SK-N-SH treated with all-trans-retinoic acid at 6 μM for 48 hours (cell line): ENCODE results near the gene ACTN1.

ENCODE experiments used
- ATAC-seq: fragments of 200-7000 bp; cut with Tn5 transposase; 3 replicates; pipeline ENCODE4 v1.9.1; 2020; ENCODE audit warnings: mild to moderate bottlenecking, moderate library complexity
- ARNTL ChIP-seq: fragments of 450-650 bp; formaldehyde crosslinking; IDR thresholded peaks from 2 replicates; pipeline ENCODE4 v1.5.0; 2020; ENCODE audit warnings: low read depth, mild to moderate bottlenecking, moderate library complexity, borderline replicate concordance
- CSDC2 ChIP-seq: fragments of 250-450 bp; sonication (Bioruptor Pico); IDR thresholded peaks from 2 replicates; pipeline ENCODE4 v1.5.0; 2020; ENCODE audit warnings: mild to moderate bottlenecking, moderate library complexity
- ESRRG ChIP-seq: fragments of 250-450 bp; sonication (Bioruptor Pico); IDR thresholded peaks from 2 replicates; pipeline ENCODE4 v1.6.1; 2021; ENCODE audit warnings: mild to moderate bottlenecking
- ISL1 ChIP-seq: fragments of 250-450 bp; sonication (Bioruptor Pico); IDR thresholded peaks from 2 replicates; pipeline ENCODE4 v2.1.2; 2022; ENCODE audit warnings: mild to moderate bottlenecking, moderate library complexity
- PPARA ChIP-seq: fragments of 250-450 bp; sonication (Bioruptor Pico); IDR thresholded peaks from 2 replicates; pipeline ENCODE4 v1.5.0; 2020; ENCODE audit warnings: mild to moderate bottlenecking, borderline replicate concordance
- RARB ChIP-seq: fragments of 250-450 bp; sonication (Bioruptor Pico); IDR thresholded peaks from 2 replicates; pipeline ENCODE4 v1.8.0; 2021; ENCODE audit warnings: mild to moderate bottlenecking, moderate library complexity
- SNAI2 ChIP-seq: fragments of 250-450 bp; sonication (Bioruptor Pico); IDR thresholded peaks from 2 replicates; pipeline ENCODE4 v1.5.0; 2020; ENCODE audit warnings: mild to moderate bottlenecking, moderate library complexity
- TCF4 ChIP-seq: fragments of 250-450 bp; sonication (Bioruptor Pico); IDR thresholded peaks from 2 replicates; pipeline ENCODE4 v1.8.0; 2021; ENCODE audit warnings: mild to moderate bottlenecking, moderate library complexity, borderline replicate concordance
- TOX ChIP-seq: fragments of 250-450 bp; sonication (Bioruptor Pico); IDR thresholded peaks from 2 replicates; pipeline ENCODE4 v1.8.0; 2021; ENCODE audit warnings: mild to moderate bottlenecking, moderate library complexity, borderline replicate concordance
- ZFP3 ChIP-seq: fragments of 250-450 bp; sonication (Bioruptor Pico); IDR thresholded peaks from 2 replicates; pipeline ENCODE4 v1.5.0; 2020; ENCODE audit warnings: mild to moderate bottlenecking, moderate library complexity
- ZNF565 ChIP-seq: fragments of 450-650 bp; formaldehyde crosslinking; conservative IDR thresholded peaks from 2 replicates; pipeline ENCODE4 v1.5.0; 2020; ENCODE audit warnings: low read depth, mild to moderate bottlenecking, moderate library complexity
- ZNF70 ChIP-seq: fragments of 450-650 bp; formaldehyde crosslinking; IDR thresholded peaks from 2 replicates; pipeline ENCODE4 v1.5.0; 2020; ENCODE audit warnings: mild to moderate bottlenecking, moderate library complexity
- ZNF8 ChIP-seq: fragments of 450-650 bp; formaldehyde crosslinking; IDR thresholded peaks from 2 replicates; pipeline ENCODE4 v1.5.0; 2020; ENCODE audit warnings: mild to moderate bottlenecking, moderate library complexity
- TF ChIP-seq, protein P1 (sequence below): fragments of 250-450 bp; sonication (Bioruptor Pico); IDR thresholded peaks from 2 replicates; pipeline ENCODE4 v1.8.0; 2021; ENCODE audit warnings: low read depth, mild to moderate bottlenecking, moderate library complexity, borderline replicate concordance
- TF ChIP-seq, protein P2 (sequence below): fragments of 250-450 bp; sonication (Bioruptor Pico); IDR thresholded peaks from 2 replicates; pipeline ENCODE4 v1.5.1; 2021; ENCODE audit warnings: mild to moderate bottlenecking, moderate library complexity
- TF ChIP-seq, protein P3 (sequence below): fragments of 250-450 bp; sonication (Bioruptor Pico); IDR thresholded peaks from 2 replicates; pipeline ENCODE4 v1.8.0; 2020; ENCODE audit warnings: mild to moderate bottlenecking, moderate library complexity, borderline replicate concordance
- TF ChIP-seq, protein P4 (sequence below): fragments of 250-450 bp; sonication (Bioruptor Pico); IDR thresholded peaks from 2 replicates; pipeline ENCODE4 v1.5.0; 2020; ENCODE audit warnings: mild to moderate bottlenecking, moderate library complexity
- TF ChIP-seq, protein P5 (sequence below): fragments of 250-450 bp; sonication (Bioruptor Pico); IDR thresholded peaks from 2 replicates; pipeline ENCODE4 v1.5.1; 2020; ENCODE audit warnings: low read depth, mild to moderate bottlenecking, moderate library complexity

ACTN1 gene

DNA sequence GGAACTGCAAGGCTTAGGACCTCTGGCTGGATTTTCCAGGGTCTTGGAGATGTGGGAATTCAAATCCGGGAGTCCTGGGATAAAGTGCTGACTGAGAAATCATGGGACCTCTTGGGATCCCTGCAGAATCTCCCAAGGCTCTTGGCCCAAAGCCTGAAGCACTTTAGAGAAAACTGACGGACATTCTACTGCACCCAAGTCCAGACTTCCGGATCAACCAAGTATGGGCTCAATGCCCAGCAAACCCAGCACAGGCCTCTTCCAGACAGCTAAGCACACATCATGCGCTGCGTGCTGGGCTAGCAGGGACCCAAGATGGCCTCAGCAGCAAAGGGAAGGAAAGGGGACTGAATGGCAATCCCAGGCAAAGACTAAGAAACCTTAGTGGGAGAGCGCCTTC, 85.0 kb downstream of the ACTN1 start:
- TF ChIP-seq TOX (CRISPR knock-in tag) (no peak), CSDC2 (CRISPR knock-in tag) (no peak), ARNTL (CRISPR knock-in tag) (no peak)
- TF ChIP-seq, protein P1, sequence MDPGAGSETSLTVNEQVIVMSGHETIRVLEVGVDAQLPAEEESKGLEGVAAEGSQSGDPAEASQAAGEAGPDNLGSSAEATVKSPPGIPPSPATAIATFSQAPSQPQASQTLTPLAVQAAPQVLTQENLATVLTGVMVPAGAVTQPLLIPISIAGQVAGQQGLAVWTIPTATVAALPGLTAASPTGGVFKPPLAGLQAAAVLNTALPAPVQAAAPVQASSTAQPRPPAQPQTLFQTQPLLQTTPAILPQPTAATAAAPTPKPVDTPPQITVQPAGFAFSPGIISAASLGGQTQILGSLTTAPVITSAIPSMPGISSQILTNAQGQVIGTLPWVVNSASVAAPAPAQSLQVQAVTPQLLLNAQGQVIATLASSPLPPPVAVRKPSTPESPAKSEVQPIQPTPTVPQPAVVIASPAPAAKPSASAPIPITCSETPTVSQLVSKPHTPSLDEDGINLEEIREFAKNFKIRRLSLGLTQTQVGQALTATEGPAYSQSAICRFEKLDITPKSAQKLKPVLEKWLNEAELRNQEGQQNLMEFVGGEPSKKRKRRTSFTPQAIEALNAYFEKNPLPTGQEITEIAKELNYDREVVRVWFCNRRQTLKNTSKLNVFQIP (CRISPR knock-in tag): no peak
- TF ChIP-seq, protein P2, sequence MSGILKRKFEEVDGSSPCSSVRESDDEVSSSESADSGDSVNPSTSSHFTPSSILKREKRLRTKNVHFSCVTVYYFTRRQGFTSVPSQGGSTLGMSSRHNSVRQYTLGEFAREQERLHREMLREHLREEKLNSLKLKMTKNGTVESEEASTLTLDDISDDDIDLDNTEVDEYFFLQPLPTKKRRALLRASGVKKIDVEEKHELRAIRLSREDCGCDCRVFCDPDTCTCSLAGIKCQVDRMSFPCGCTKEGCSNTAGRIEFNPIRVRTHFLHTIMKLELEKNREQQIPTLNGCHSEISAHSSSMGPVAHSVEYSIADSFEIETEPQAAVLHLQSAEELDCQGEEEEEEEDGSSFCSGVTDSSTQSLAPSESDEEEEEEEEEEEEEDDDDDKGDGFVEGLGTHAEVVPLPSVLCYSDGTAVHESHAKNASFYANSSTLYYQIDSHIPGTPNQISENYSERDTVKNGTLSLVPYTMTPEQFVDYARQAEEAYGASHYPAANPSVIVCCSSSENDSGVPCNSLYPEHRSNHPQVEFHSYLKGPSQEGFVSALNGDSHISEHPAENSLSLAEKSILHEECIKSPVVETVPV (CRISPR knock-in tag): no peak
- TF ChIP-seq, all 23 proteins: peak for 0
- no peak for ATAC-seq

DNA sequence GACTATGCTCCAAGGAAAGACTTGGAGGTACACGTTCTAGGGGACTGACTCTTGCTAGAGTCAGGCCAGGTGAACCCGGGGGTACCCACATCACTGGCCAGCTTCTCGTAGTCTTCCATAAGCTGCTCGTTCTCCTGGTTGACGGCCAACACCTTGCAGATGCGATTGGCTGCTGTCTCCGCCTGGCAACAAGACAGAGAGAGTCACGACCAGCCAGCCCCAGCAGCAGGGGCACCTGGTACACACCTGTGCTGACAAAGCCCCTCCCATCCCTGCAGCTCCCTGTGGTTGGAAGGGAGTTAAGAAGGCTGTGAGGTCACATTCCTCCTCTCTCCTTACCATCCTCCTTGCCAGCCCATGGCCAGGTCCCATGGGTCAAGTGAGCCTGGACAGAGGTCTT, 85.5 kb downstream of the ACTN1 start:
- no peak for TF ChIP-seq ESRRG
- TF ChIP-seq ARNTL (CRISPR knock-in tag): no peak
- TF ChIP-seq ZNF8 (CRISPR knock-in tag): no peak
- TF ChIP-seq, protein P3, sequence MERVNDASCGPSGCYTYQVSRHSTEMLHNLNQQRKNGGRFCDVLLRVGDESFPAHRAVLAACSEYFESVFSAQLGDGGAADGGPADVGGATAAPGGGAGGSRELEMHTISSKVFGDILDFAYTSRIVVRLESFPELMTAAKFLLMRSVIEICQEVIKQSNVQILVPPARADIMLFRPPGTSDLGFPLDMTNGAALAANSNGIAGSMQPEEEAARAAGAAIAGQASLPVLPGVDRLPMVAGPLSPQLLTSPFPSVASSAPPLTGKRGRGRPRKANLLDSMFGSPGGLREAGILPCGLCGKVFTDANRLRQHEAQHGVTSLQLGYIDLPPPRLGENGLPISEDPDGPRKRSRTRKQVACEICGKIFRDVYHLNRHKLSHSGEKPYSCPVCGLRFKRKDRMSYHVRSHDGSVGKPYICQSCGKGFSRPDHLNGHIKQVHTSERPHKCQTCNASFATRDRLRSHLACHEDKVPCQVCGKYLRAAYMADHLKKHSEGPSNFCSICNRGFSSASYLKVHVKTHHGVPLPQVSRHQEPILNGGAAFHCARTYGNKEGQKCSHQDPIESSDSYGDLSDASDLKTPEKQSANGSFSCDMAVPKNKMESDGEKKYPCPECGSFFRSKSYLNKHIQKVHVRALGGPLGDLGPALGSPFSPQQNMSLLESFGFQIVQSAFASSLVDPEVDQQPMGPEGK: no peak
- TF ChIP-seq ISL1: no peak
- TF ChIP-seq TCF4 (CRISPR knock-in tag): no peak
- no peak for TF ChIP-seq ZFP3 (CRISPR knock-in tag)
- TF ChIP-seq RARB (CRISPR knock-in tag): no peak
- TF ChIP-seq CSDC2 (CRISPR knock-in tag): no peak
- no peak for TF ChIP-seq ZNF70 (CRISPR knock-in tag)
- TF ChIP-seq, protein P2 (CRISPR knock-in tag): no peak
- no peak for TF ChIP-seq PPARA (CRISPR knock-in tag)
- TF ChIP-seq, protein P4, sequence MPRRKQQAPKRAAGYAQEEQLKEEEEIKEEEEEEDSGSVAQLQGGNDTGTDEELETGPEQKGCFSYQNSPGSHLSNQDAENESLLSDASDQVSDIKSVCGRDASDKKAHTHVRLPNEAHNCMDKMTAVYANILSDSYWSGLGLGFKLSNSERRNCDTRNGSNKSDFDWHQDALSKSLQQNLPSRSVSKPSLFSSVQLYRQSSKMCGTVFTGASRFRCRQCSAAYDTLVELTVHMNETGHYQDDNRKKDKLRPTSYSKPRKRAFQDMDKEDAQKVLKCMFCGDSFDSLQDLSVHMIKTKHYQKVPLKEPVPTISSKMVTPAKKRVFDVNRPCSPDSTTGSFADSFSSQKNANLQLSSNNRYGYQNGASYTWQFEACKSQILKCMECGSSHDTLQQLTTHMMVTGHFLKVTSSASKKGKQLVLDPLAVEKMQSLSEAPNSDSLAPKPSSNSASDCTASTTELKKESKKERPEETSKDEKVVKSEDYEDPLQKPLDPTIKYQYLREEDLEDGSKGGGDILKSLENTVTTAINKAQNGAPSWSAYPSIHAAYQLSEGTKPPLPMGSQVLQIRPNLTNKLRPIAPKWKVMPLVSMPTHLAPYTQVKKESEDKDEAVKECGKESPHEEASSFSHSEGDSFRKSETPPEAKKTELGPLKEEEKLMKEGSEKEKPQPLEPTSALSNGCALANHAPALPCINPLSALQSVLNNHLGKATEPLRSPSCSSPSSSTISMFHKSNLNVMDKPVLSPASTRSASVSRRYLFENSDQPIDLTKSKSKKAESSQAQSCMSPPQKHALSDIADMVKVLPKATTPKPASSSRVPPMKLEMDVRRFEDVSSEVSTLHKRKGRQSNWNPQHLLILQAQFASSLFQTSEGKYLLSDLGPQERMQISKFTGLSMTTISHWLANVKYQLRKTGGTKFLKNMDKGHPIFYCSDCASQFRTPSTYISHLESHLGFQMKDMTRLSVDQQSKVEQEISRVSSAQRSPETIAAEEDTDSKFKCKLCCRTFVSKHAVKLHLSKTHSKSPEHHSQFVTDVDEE (CRISPR knock-in tag): no peak
- TF ChIP-seq ZNF565 (CRISPR knock-in tag): no peak
- TF ChIP-seq, all 23 proteins: peak for 0

DNA sequence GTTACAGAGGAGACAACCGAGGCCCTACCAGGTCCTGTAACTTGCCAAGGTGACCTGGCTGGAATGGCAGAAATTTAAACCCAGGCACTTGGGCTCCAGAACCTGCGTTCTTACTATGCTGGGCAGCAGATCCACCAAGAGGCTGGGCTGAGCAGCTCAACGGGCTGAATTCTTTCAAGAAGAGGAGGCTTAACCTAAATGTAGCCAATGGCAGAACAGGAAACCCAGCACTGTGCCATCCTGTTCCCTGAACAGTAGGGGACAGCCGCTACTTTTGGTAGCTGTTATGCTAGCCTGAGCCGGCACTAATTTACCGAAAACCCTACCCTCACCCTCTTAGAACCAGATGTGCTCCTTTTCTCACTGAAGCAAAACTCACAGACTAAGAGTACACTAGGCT, 86.1 kb downstream of the ACTN1 start:
- no peak for ATAC-seq
- TF ChIP-seq, protein P4 (CRISPR knock-in tag): no peak
- TF ChIP-seq, protein P5, sequence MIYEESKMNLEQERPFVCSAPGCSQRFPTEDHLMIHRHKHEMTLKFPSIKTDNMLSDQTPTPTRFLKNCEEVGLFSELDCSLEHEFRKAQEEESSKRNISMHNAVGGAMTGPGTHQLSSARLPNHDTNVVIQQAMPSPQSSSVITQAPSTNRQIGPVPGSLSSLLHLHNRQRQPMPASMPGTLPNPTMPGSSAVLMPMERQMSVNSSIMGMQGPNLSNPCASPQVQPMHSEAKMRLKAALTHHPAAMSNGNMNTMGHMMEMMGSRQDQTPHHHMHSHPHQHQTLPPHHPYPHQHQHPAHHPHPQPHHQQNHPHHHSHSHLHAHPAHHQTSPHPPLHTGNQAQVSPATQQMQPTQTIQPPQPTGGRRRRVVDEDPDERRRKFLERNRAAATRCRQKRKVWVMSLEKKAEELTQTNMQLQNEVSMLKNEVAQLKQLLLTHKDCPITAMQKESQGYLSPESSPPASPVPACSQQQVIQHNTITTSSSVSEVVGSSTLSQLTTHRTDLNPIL: no peak
- TF ChIP-seq TCF4 (CRISPR knock-in tag) (no peak), SNAI2 (CRISPR knock-in tag) (no peak)

More for the DNA sequence above, 85.5 kb downstream of the ACTN1 start:
- ATAC-seq: no peak
